Heart right ventricle (tissue), 16 donors: ENCODE data around the gene PUSL1. TPM values are rescaled to one million over a fixed set of nuclear protein-coding genes. Genes with fewer than 3 reads are reported as not detected.
A peak's percentile ranks its signal among the peaks of the same experiment; 100 is the strongest.

Experiments
- ATAC-seq, 8 donors: fragments of 200-7000 bp; cut with Tn5 transposase; one replicate each; pipeline ENCODE4 v1.9.1; 2020; ENCODE audit warnings: mild to moderate bottlenecking in 8 of 8, moderate library complexity in 8 of 8, moderate number of reproducible peaks in 1 of 8
- DNase-seq, 2 donors: peaks; one replicate each; pipeline ENCODE4 v3.0.0-alpha.2; 2020
- H3K27ac ChIP-seq, 10 donors: fragments of 200-600 bp; sonication (generic) in 2 of 10; one replicate each; pipeline versions ENCODE4 v1.5.0 to v1.8.0; 2020 to 2022; ENCODE audit warnings: mild to moderate bottlenecking in 3 of 10
- H3K27me3 ChIP-seq, 7 donors: fragments of 200-600 bp; one replicate each; pipeline ENCODE4 v1.8.0; 2021 to 2022; ENCODE audit warnings: mild to moderate bottlenecking in 2 of 7
- H3K36me3 ChIP-seq, 9 donors: fragments of 200-600 bp; sonication (generic) in 1 of 9; one replicate each; pipeline versions ENCODE4 v1.5.0 to v1.8.0; 2020 to 2022; ENCODE audit warnings: mild to moderate bottlenecking in 2 of 9
- H3K4me1 ChIP-seq, 9 donors: fragments of 200-600 bp; sonication (generic) in 1 of 9; one replicate each; pipeline versions ENCODE4 v1.5.0 to v1.8.0; 2020 to 2022; ENCODE audit warnings: mild to moderate bottlenecking in 4 of 9
- H3K4me3 ChIP-seq, 10 donors: fragments of 200-600 bp; sonication (generic) in 2 of 10; one replicate each; pipeline versions ENCODE4 v1.5.0 to v1.8.0; 2020 to 2022; ENCODE audit warnings: mild to moderate bottlenecking in 7 of 10, moderate library complexity in 2 of 10
- H3K9me3 ChIP-seq, 11 donors: fragments of 200-600 bp in 10 of 11; sonication (generic) in 2 of 11; one replicate each; pipeline versions ENCODE4 v1.5.0 to v1.8.0; 2013 to 2022; ENCODE audit warnings: mild to moderate bottlenecking in 2 of 11, control low read depth in 1 of 11, moderate library complexity in 1 of 11
- WGBS, 2 donors: extraction: QIAGEN DNeasy Blood & Tissue Kit; methylation state at CpG; one replicate each; pipeline ENCODE4 v1.1.7; 2013; ENCODE audit warnings: inconsistent platforms in 1 of 2; 5-methylcytosine and 5-hydroxymethylcytosine counted together
- intact Hi-C, 10 donors: fragments of 100-400 bp; cut with DNase I; formaldehyde crosslinking; loops; one replicate each; pipeline versions ENCODE4 v1.11.1 to v1.14.2; 2022
- polyA plus RNA-seq, 2 donors: library from polyadenylated mRNA; stranded (reverse); fragments of 200-250 nt; gene quantifications; one replicate each; pipeline ENCODE4 v1.2.3, GENCODE V29; 2013
- total RNA-seq, 10 donors: library from RNA; stranded (reverse); fragmentation: NEBNext Ultra II Directional in 3 of 10; extraction: Animal tissue kit (Norgen Biotek cat#: 25700) in 3 of 10; gene quantifications; one replicate each; pipeline versions ENCODE4 v1.2.1 to v1.2.4, GENCODE V29; 2021 to 2023
- TF ChIP-seq, protein P1 (sequence below), 9 donors: fragments of 200-600 bp; sonication (generic) in 2 of 9; IDR thresholded peaks; one replicate each; pipeline versions ENCODE4 v1.5.0 to v1.8.0; 2021 to 2022; ENCODE audit warnings: antibody characterized with exemption in 9 of 9, mild to moderate bottlenecking in 5 of 9, moderate library complexity in 1 of 9
- donor health status: Arrhythmogenic right ventricular cardiomyopathy.
- donor health status: ischemic (EF 13 %, LVEDD 7.1; RV severe dilation, severe dysfunction).
- donor health status: healthy with polysubstance abuse.
- donor health status: DM: no; HTN: yes; CAD: no.
- donor health status: DM: no; HTN: no; CAD: no.
- donor health status: ischemic (EF 25% LVEDD 6.9; RV normal size, moderate dysfunction).
- donor health status: ischemic (EF 25% LVEDD 5.7; RV mildly dilated, moderate dysfunction).
- donor health status: healthy.
- donor health status: DM: yes; HTN: yes; CAD: no.
- donor health status: Ischemic cardiomyopathy.
- donor health status: ischemic (EF 35%, LVEDD 5.7; RV mildly dilated, moderate dysfunction).
- donor health status: nonischemic (EF 11% LVEDD 7.7; RV severe dilation, severe dysfunction).
- donor health status: DM: yes; HTN: yes; CAD: no.
- donor health status: PGD.
- donor health status: ischemic (EF 29% LVEDD 5.4; RV normal size, mild dysfunction).
- donor health status: nonischemic (EF 23%, LVEDD 6.1; RV moderate dilation, normal function).

Gene PUSL1
- total and polyA plus RNA-seq, 12 donors, result 5.6 to 17.8 (median 9.1) TPM

DNA sequence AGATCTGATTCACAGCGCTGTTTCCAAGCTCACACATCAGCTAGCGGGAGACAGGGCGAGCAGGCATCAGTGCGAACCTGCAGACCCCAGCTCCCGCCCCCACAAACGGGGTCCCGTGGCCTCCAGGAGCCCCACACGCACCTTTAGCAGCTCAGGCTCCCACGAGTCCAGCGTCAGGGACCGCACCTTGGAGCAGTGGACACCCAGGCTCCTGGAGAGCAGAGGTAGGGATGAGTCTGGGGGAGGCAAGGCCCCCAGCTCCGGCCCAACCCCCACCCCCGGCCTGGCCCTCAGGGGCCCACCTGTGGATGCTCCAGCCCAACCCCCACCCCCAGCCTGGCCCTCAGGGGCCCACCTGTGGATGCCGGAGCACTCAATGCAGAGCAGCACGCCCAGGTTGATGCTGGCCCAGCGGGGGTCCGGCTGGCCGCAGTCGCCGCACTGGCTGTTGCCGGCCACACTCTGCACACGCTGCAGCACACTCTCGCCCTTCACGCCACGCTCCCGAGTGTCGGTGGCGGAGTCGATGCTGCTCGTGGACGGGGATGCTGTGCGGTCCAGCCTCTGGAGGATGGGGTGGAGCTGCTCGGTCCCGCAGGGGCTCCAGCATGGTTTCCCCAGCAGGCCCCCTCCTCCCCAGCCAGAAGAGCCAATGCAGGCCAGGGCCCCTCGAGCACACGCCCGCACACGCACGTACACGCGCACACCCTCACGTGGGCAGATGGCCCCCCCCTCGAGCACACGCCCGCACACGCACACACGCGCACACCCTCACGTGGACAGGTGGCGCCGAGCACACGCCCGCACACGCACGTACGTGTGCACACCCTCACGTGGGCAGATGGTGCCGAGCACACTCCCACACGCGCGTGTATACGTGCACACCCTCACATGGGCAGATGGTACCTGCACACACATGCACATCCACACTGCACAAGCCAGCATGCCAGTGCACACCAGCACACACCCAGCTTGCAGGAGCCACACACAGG lies 12.0 kb upstream of the PUSL1 start:
- intact Hi-C loops, result loop anchor here in 3 of 10 donors (10.0 kb wide), 3 partner anchors 172 to 272 kb away; partner anchors contain the start of gene AGRN (in 1 of the 3)
- no peak for ATAC-seq

DNA sequence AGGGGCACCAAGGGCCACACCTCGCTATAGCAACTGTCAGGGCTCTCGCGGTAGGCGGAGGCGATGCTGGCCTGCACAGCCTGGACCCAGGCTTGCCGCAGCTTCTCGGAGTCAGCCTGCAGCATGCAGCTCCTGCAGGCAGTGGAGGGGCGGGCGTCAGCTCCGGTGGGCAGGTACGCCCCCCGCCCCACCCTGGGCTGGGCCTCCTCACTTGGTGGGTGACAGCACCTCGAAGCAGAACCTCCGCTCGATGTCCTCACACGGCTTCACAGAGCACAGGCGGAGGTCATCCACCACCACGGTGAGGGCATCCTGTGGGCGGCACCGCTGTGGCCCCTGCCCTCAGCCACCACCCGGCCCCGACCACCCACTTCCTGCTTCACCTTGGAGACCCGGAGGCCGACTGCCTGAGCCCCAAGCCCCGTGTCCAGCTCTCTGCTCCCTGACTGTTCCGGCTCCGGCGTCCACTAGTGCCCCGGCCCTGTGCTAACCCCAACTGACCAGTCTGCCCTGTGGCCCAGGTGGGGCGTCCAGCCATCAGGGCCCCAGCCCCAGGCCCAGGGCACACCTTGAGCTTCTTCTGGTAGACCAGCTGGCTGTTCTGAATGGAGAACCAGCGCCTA lies 10.5 kb upstream of the PUSL1 start:
- ATAC-seq (no peak), DNase-seq (no peak)
- peaks cover 0 to 8% (median 0%) of the 10 kb centered on the region in 9 donors for H3K4me1 ChIP-seq
- H3K36me3 ChIP-seq, result peaks cover 0 to 62% (median 16%) of the 10 kb centered on the region in 9 donors
- WGBS, 2 donors, result 92 to 96% methylated on average over 31 of the region's 31 CpGs
- no peaks in the 10 kb centered on the region for H3K27me3 ChIP-seq
- H3K9me3 ChIP-seq, result no peaks in the 10 kb centered on the region
- TF ChIP-seq, protein P1, sequence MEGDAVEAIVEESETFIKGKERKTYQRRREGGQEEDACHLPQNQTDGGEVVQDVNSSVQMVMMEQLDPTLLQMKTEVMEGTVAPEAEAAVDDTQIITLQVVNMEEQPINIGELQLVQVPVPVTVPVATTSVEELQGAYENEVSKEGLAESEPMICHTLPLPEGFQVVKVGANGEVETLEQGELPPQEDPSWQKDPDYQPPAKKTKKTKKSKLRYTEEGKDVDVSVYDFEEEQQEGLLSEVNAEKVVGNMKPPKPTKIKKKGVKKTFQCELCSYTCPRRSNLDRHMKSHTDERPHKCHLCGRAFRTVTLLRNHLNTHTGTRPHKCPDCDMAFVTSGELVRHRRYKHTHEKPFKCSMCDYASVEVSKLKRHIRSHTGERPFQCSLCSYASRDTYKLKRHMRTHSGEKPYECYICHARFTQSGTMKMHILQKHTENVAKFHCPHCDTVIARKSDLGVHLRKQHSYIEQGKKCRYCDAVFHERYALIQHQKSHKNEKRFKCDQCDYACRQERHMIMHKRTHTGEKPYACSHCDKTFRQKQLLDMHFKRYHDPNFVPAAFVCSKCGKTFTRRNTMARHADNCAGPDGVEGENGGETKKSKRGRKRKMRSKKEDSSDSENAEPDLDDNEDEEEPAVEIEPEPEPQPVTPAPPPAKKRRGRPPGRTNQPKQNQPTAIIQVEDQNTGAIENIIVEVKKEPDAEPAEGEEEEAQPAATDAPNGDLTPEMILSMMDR (IDR thresholded peaks at IDR 0.05), result no peak
- no peak overlapping the region for H3K4me3 ChIP-seq
- intact Hi-C loops, result loop anchor here in 3 of 10 donors (10.0 kb wide), 3 partner anchors 173 to 273 kb away; partner anchors contain the start of gene AGRN (in 1 of the 3)
- H3K27ac ChIP-seq, result no peak overlapping the region

More for the DNA sequence above, 12.0 kb upstream of the PUSL1 start:
- TF ChIP-seq, protein P1 (IDR thresholded peaks at IDR 0.05), result no peak
- H3K9me3 ChIP-seq, result no peaks in the 10 kb centered on the region
- H3K36me3 ChIP-seq, result peaks cover 0 to 63% (median 16%) of the 10 kb centered on the region in 9 donors
- H3K4me1 ChIP-seq, result peaks cover 0 to 13% (median 3%) of the 10 kb centered on the region in 9 donors
- WGBS, 2 donors, result 94 to 96% methylated on average over 61 to 62 of the region's 62 CpGs
- no peak overlapping the region for H3K4me3 ChIP-seq
- no peak overlapping the region for H3K27ac ChIP-seq
- no peak for DNase-seq
- no peaks in the 10 kb centered on the region for H3K27me3 ChIP-seq

DNA sequence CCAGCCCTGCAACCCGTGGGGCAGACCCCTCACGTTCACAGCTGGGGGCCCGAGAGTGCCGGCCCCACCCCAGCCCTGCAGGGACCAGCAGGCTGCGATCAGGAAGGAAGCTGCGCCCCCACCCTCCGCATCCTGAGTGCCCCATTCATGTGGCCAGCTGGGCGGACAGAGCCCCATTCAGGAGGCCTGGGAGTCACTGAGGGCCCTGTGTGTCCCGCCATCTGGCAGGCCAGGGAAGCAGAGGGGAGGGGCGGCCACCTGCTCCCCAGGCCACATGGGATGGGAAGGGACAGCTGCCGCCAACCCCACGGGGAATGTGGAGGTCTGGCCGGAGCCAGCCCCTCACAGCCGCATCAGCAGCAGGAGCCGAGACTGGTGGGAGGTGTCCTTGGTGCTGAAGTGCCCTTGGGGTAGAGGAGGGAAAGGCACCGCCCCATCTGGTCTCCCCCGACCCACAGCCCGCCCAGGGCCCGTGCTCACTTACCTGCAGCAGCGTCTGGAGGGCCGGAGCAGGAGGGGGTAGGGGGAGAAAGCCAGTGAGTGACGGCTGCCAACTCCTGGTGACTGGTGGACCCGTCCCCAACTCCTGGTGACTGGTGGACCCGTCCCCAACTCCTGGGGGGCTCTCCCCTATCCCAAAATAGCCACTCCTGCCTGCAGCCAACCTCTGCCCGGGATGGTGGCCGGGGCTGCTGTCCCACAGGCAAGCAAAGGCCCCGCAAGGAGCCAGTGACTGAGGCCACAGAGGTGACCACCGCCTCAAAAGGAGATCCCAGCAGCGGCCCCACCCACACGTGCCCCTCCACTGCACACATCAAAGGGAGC lies 9.3 kb upstream of the PUSL1 start:
- Histone ChIP-seq H3K9me3 (no peaks in the 10 kb centered on the region), H3K27me3 (no peaks in the 10 kb centered on the region), H3K4me1 (peaks cover 0 to 12% (median 4%) of the 10 kb centered on the region in 9 donors), H3K27ac (no peak overlapping the region), H3K36me3 (peaks cover 0 to 54% (median 16%) of the 10 kb centered on the region in 9 donors), H3K4me3 (no peak overlapping the region)
- intact Hi-C loops, result loop anchor here in 3 of 10 donors (10.0 kb wide), 3 partner anchors 174 to 274 kb away; partner anchors contain the start of gene AGRN (in 1 of the 3)
- DNase-seq (no peak), ATAC-seq (peak in 1 of 8 donors; percentile 25)
- TF ChIP-seq, protein P1 (IDR thresholded peaks at IDR 0.05), result no peak
- WGBS, 2 donors, result 62 to 67% methylated on average over 27 to 30 of the region's 30 CpGs
